HL-60 (cell line): ENCODE measurements around the gene IL23R.

Source experiments
- DNase-seq, 2 experiments: peaks; one replicate each; pipeline ENCODE4 v3.0.0-alpha.2; 2010 to 2020; ENCODE audit warnings: low read depth in 1 of 2, low spot score in 1 of 2
- H3K27ac ChIP-seq: fragments of 250-450 bp; sonication (Bioruptor Pico); replicated peaks from 2 replicates; pipeline ENCODE4 v1.5.1; 2020; ENCODE audit warnings: mild to moderate bottlenecking, moderate library complexity
- H3K27me3 ChIP-seq: fragments of 250-450 bp; sonication (Bioruptor Pico); 2 replicates; pipeline ENCODE4 v1.5.1; 2021; ENCODE audit warnings: mild to moderate bottlenecking, moderate library complexity; ENCODE audit not compliant: insufficient read depth, poor library complexity, severe bottlenecking
- H3K4me3 ChIP-seq: replicated peaks from 2 replicates; pipeline ENCODE4 v1.5.1; 2011; ENCODE audit warnings: mild to moderate bottlenecking, control low read depth, low read length; ENCODE audit not compliant: insufficient read depth
- CTCF ChIP-seq: IDR thresholded peaks from one replicate; pipeline ENCODE4 v1.5.1; 2011; ENCODE audit warnings: low read length, control low read depth, inconsistent platforms; ENCODE audit not compliant: insufficient read depth
- GABPA ChIP-seq: IDR thresholded peaks from 2 replicates; pipeline ENCODE4 v1.6.1; 2012; ENCODE audit warnings: low read depth
- POLR2AphosphoS5 ChIP-seq: IDR thresholded peaks from 2 replicates; pipeline ENCODE4 v1.6.1; 2012; ENCODE audit warnings: low read depth
- REST ChIP-seq: IDR thresholded peaks from 2 replicates; pipeline ENCODE4 v1.6.1; 2012; ENCODE audit warnings: low read depth; ENCODE audit not compliant: insufficient replicate concordance
- SPI1 ChIP-seq: IDR thresholded peaks from 2 replicates; pipeline ENCODE4 v1.6.1; 2012; ENCODE audit warnings: low read depth, mild to moderate bottlenecking, borderline replicate concordance

IL23R gene

GRCh38 chr1:67298762-67299161, 132.5 kb downstream of the IL23R start:
- DNase-seq: no peak
- TF ChIP-seq SPI1 (no peak), POLR2AphosphoS5 (no peak), GABPA (no peak), CTCF (no peak), REST (no peak)
- Histone ChIP-seq H3K27ac (no peak overlapping the region), H3K27me3 (peaks cover 5% of the 10 kb centered on the region), H3K4me3 (no peak overlapping the region)

- Histone ChIP-seq H3K27ac (no peak overlapping the region), H3K27me3 (peaks cover 5% of the 10 kb centered on the region), H3K4me3 (no peak overlapping the region)
- TF ChIP-seq CTCF (no peak), GABPA (no peak), SPI1 (no peak), REST (no peak), POLR2AphosphoS5 (no peak)
- no peak for DNase-seq
These were observed 133.0 kb downstream of the IL23R start for GRCh38 chr1:67299296-67299695.

GRCh38 chr1:67300561-67300960, 134.3 kb downstream of the IL23R start:
- peaks cover 13% of the 10 kb centered on the region for H3K27me3 ChIP-seq
- DNase-seq: no peak
- no peak overlapping the region for H3K27ac ChIP-seq
- TF ChIP-seq GABPA (no peak), SPI1 (no peak), POLR2AphosphoS5 (no peak), REST (no peak), CTCF (no peak)
- no peak overlapping the region for H3K4me3 ChIP-seq
